AG09309 (cell line): ENCODE results near the gene NAT8L.

ENCODE experiments used
- DNase-seq: peaks from one replicate; pipeline ENCODE4 v3.0.0-alpha.2; 2010; ENCODE audit warnings: low read depth
- H3K4me3 ChIP-seq: 2 replicates; pipeline ENCODE4 v1.5.1; 2011; ENCODE audit warnings: mild to moderate bottlenecking, low read depth, low read length, moderate library complexity; ENCODE audit not compliant: control insufficient read depth
- CTCF ChIP-seq: IDR thresholded peaks from 2 replicates; pipeline ENCODE4 v1.5.1; 2011; ENCODE audit warnings: mild to moderate bottlenecking, low read depth, low read length, inconsistent platforms; ENCODE audit not compliant: insufficient read depth, control insufficient read depth; ENCODE audit errors: missing control alignments

NAT8L gene

GRCh38 chr4:2103843-2104547 lies 44.9 kb downstream of the NAT8L start:
- no peak for DNase-seq
- TF ChIP-seq CTCF, result no peak
- no peak overlapping the region for H3K4me3 ChIP-seq

GRCh38 chr4:2104556-2105345 lies 45.6 kb downstream of the NAT8L start:
- DNase-seq, result no peak
- H3K4me3 ChIP-seq, result no peak overlapping the region
- TF ChIP-seq CTCF, result no peak

GRCh38 chr4:2105559-2105958 lies 46.4 kb downstream of the NAT8L start:
- DNase-seq, result no peak
- no peak overlapping the region for H3K4me3 ChIP-seq
- no peak for TF ChIP-seq CTCF

GRCh38 chr4:2116687-2117400 lies 57.7 kb downstream of the NAT8L start:
- H3K4me3 ChIP-seq, result no peak overlapping the region
- no peak for TF ChIP-seq CTCF
- no peak for DNase-seq
